T-cell (primary cell): ENCODE measurements around the gene CGAS. TPM values are rescaled to one million over a fixed set of nuclear protein-coding genes. Genes with fewer than 3 reads are reported as not detected.
"Not testable (repeated sequence)": the region's sequence is repeated elsewhere in the genome, so short reads cannot be mapped to it uniquely, and the experiment has no call there.

Experiments used
- ATAC-seq, 4 experiments: fragments of 200-7000 bp in 3 of 4; fragments of 150-1000 bp in 1 of 4; cut with Tn5 transposase; replicated peaks in 1 of 4; 1 replicate in 3 of 4; 2 replicates in 1 of 4; pipeline ENCODE4 v1.10.0; 2021; ENCODE audit warnings: moderate library complexity in 3 of 4, mild to moderate bottlenecking in 2 of 4, moderate number of reproducible peaks in 1 of 4
- CTCF ChIA-PET, 2 donors: fragments of 300-600 bp; sonication (Branson Sonifier 250); formaldehyde crosslinking; loops; one replicate each; lab custom pipeline; 2022; ENCODE audit warnings: antibody characterized with exemption in 2 of 2; lab: Charles Lee
- POLR2A ChIA-PET, 2 donors: fragments of 300-600 bp; sonication (Branson Sonifier 250); formaldehyde crosslinking; loops; one replicate each; lab custom pipeline; 2022; ENCODE audit warnings: antibody characterized with exemption in 2 of 2; lab: Charles Lee
- DNase-seq, 35 experiments: peaks; one replicate each; pipeline versions ENCODE4 v3.0.0 to v3.0.0-alpha.2; 2013 to 2023
- H3K27ac ChIP-seq: one replicate; pipeline ENCODE4 v1.5.1; 2013; ENCODE audit warnings: low read length
- H3K27me3 ChIP-seq, 2 experiments: replicated peaks in 1 of 2; 1 replicate in 1 of 2; 2 replicates in 1 of 2; pipeline versions ENCODE4 v1.6.1 to v1.7.0; 2013; ENCODE audit warnings: low read length in 1 of 2, mixed read lengths in 1 of 2; ENCODE audit not compliant: control insufficient read depth in 2 of 2, insufficient read depth in 2 of 2; ENCODE audit errors: extremely low read depth in 1 of 2
- H3K36me3 ChIP-seq, 2 donors: 1 replicate in 1 of 2; 2 replicates in 1 of 2; pipeline versions ENCODE4 v1.6.1 to v1.7.0; 2013; ENCODE audit warnings: low read length in 1 of 2; ENCODE audit not compliant: control insufficient read depth in 2 of 2, insufficient read depth in 1 of 2; ENCODE audit errors: extremely low read depth in 1 of 2
- H3K4me1 ChIP-seq, 2 experiments: 1 replicate in 1 of 2; 2 replicates in 1 of 2; pipeline versions ENCODE4 v1.6.1 to v1.7.0; 2013; ENCODE audit warnings: low read length in 2 of 2, mixed read lengths in 1 of 2; ENCODE audit not compliant: insufficient read depth in 2 of 2, control insufficient read depth in 1 of 2; ENCODE audit errors: extremely low read depth in 1 of 2
- H3K4me3 ChIP-seq, 2 donors: 1 replicate in 1 of 2; 2 replicates in 1 of 2; pipeline versions ENCODE4 v1.5.1 to v1.7.0; 2013; ENCODE audit warnings: mild to moderate bottlenecking in 2 of 2, low read length in 1 of 2, moderate library complexity in 1 of 2; ENCODE audit not compliant: control insufficient read depth in 1 of 2; ENCODE audit errors: extremely low read depth in 1 of 2
- H3K9me3 ChIP-seq: 2 replicates; pipeline ENCODE4 v1.7.0; 2013
- H3K27ac Mint-ChIP-seq, 2 donors: one replicate each; pipeline ENCODE4 v1.8.0; 2020 to 2021; ENCODE audit warnings: mild to moderate bottlenecking in 2 of 2, mixed read lengths in 2 of 2
- H3K27me3 Mint-ChIP-seq, 2 donors: one replicate each; pipeline ENCODE4 v1.8.0; 2021 to 2022; ENCODE audit warnings: mixed read lengths in 2 of 2
- H3K36me3 Mint-ChIP-seq: one replicate; pipeline ENCODE4 v1.8.0; 2021; ENCODE audit warnings: mixed read lengths
- H3K4me1 Mint-ChIP-seq, 3 donors: one replicate each; pipeline ENCODE4 v1.8.0; 2020 to 2022; ENCODE audit warnings: mixed read lengths in 3 of 3, mild to moderate bottlenecking in 1 of 3
- H3K4me3 Mint-ChIP-seq, 3 donors: one replicate each; pipeline ENCODE4 v1.8.0; 2020 to 2022; ENCODE audit warnings: mild to moderate bottlenecking in 3 of 3, mixed read lengths in 3 of 3, moderate library complexity in 3 of 3
- H3K9me3 Mint-ChIP-seq, 3 donors: one replicate each; pipeline ENCODE4 v1.8.0; 2020 to 2022; ENCODE audit warnings: mixed read lengths in 3 of 3
- WGBS: methylation state at CpG from one replicate; pipeline ENCODE4 v1.1.5; 2013; ENCODE audit warnings: missing lambda C conversion rate; ENCODE audit not compliant: insufficient coverage; 5-methylcytosine and 5-hydroxymethylcytosine counted together
- total RNA-seq, 35 experiments: library from RNA in 6 of 35; stranded (reverse) in 6 of 35; fragments of 120-200 nt in 1 of 35; gene quantifications; one replicate each; pipeline versions ENCODE4 v1.2.1 to v1.2.4 and lab custom pipeline; 2013 to 2026

The CGAS gene
- total RNA-seq, 5 donors from 2014 or later (not counting 1 experiment from before 2014, with no cell fraction given) = 6.9 to 14.9 (median 12.8) TPM

GRCh38 chr6:73388433-73388799, 63.7 kb downstream of the CGAS start:
- Histone ChIP-seq H3K9me3 (no peaks in the 10 kb centered on the region), H3K27me3 (no peaks in the 10 kb centered on the region), H3K27ac (peak overlapping the region; percentile 72), H3K4me1 (peaks cover 0 to 24% of the 10 kb centered on the region in 2 experiments), H3K4me3 (peak overlapping the region; percentile 63 to 84), H3K36me3 (no peaks in the 10 kb centered on the region)
- 100% methylated on average over 1 of the region's 4 CpGs for WGBS
- Mint-ChIP-seq H3K36me3 (no peaks in the 10 kb centered on the region), H3K27me3 (peaks cover 0 to 1% of the 10 kb centered on the region in 2 donors), H3K9me3 (no peaks in the 10 kb centered on the region), H3K4me1 (peaks cover 17 to 26% (median 20%) of the 10 kb centered on the region in 3 donors), H3K4me3 (peak overlapping the region; percentile 79 to 83 (median 80)), H3K27ac (peak overlapping the region; percentile 84 to 86)
- POLR2A ChIA-PET = no interaction called here
- ATAC-seq (peak in 3 of 4 experiments; percentile 13 to 27 (median 14)), DNase-seq (no peak)
- CTCF ChIA-PET = interaction anchor here (0.6 to 1.1 kb wide), 2 partner anchors 73 to 1325 kb away, joined by 4 read pairs; partner anchors contain the start of gene MTO1 (in 1 of the 2)

GRCh38 chr6:73382462-73383113, 69.5 kb downstream of the CGAS start:
- H3K4me1 ChIP-seq = no peaks in the 10 kb centered on the region
- Mint-ChIP-seq H3K4me3 (no peak overlapping the region), H3K9me3 (no peaks in the 10 kb centered on the region), H3K4me1 (no peaks in the 10 kb centered on the region), H3K36me3 (no peaks in the 10 kb centered on the region), H3K27ac (no peak overlapping the region), H3K27me3 (no peaks in the 10 kb centered on the region)
- WGBS = 100% methylated on average over 1 of the region's 6 CpGs
- ChIA-PET POLR2A (no interaction called here), CTCF (interaction anchor here (0.6 to 0.7 kb wide), 2 partner anchors 52 to 859 kb away, joined by 3 to 6 read pairs; no protein-coding TSS in a partner anchor)
- H3K9me3 ChIP-seq = no peaks in the 10 kb centered on the region
- H3K27ac ChIP-seq = no peak overlapping the region
- no peak for DNase-seq
- no peak overlapping the region for H3K4me3 ChIP-seq
- no peaks in the 10 kb centered on the region for H3K27me3 ChIP-seq
- no peak for ATAC-seq
- no peaks in the 10 kb centered on the region for H3K36me3 ChIP-seq

- DNase-seq, H3K9me3 ChIP-seq, H3K27me3 ChIP-seq, POLR2A ChIA-PET, H3K4me1 ChIP-seq, H3K4me1 Mint-ChIP-seq, H3K36me3 Mint-ChIP-seq, H3K36me3 ChIP-seq, H3K4me3 Mint-ChIP-seq, ATAC-seq, H3K27ac ChIP-seq, H3K27ac Mint-ChIP-seq, H3K9me3 Mint-ChIP-seq, H3K4me3 ChIP-seq, H3K27me3 Mint-ChIP-seq: not testable (repeated sequence)
- CTCF ChIA-PET = interaction anchor here in 1 of 2 donors (0.7 kb wide), 1 partner anchor 303 kb away, joined by 3 read pairs; no protein-coding TSS in a partner anchor
- WGBS = 91% methylated on average over 5 of the region's 10 CpGs
These were observed 70.6 kb downstream of the CGAS start for GRCh38 chr6:73381531-73381930.

DNA sequence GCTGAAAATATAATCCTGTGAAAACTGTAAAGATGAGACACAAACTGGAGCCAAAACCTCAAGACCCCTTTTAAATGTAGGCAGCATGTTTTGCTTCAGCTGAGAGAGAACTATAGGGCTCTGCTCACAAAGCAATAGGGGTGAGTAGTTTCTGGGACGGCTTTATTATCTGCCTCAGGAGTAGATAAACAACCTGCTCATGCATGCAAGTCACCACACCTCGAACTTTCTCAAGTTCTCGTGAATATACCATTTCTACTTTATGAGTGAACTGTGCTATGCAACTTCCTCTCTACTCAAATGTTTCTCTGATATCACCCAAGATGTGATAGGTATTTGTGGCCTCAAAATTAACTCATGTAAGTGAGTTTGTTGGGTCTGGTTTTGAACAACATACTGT, 74.9 kb downstream of the CGAS start:
- DNase-seq (no peak), ATAC-seq (no peak)
- Histone ChIP-seq H3K27ac (no peak overlapping the region), H3K27me3 (no peaks in the 10 kb centered on the region), H3K9me3 (no peaks in the 10 kb centered on the region), H3K36me3 (no peaks in the 10 kb centered on the region), H3K4me1 (no peaks in the 10 kb centered on the region), H3K4me3 (no peak overlapping the region)
- no CpG with 5 or more reads among the region's 3 CpGs for WGBS
- POLR2A ChIA-PET = no interaction called here
- Mint-ChIP-seq H3K27ac (no peak overlapping the region), H3K4me3 (no peak overlapping the region), H3K4me1 (no peaks in the 10 kb centered on the region), H3K9me3 (peaks cover 2 to 6% (median 2%) of the 10 kb centered on the region in 3 donors), H3K36me3 (no peaks in the 10 kb centered on the region), H3K27me3 (no peaks in the 10 kb centered on the region)
- CTCF ChIA-PET = no interaction called here

GRCh38 chr6:73375216-73375615, 76.9 kb downstream of the CGAS start:
- Histone ChIP-seq H3K27ac (no peak overlapping the region), H3K9me3 (no peaks in the 10 kb centered on the region), H3K36me3 (no peaks in the 10 kb centered on the region), H3K4me1 (no peaks in the 10 kb centered on the region), H3K4me3 (no peak overlapping the region), H3K27me3 (no peaks in the 10 kb centered on the region)
- no peak for DNase-seq
- Mint-ChIP-seq H3K27ac (no peak overlapping the region), H3K4me3 (no peak overlapping the region), H3K36me3 (no peaks in the 10 kb centered on the region), H3K4me1 (no peaks in the 10 kb centered on the region), H3K27me3 (no peaks in the 10 kb centered on the region), H3K9me3 (peaks cover 2 to 11% (median 2%) of the 10 kb centered on the region in 3 donors)
- CTCF ChIA-PET = no interaction called here
- 100% methylated on average over 1 of the region's 1 CpG for WGBS
- no peak for ATAC-seq
- POLR2A ChIA-PET = no interaction called here

Other genes with a start within 250 kb of the CGAS start
- gene KHDC1L, start 226.8 kb downstream of the CGAS start, total RNA-seq = not detected
- 1 to 10 TPM in 4 of 5 donors, under 1 TPM in 1; 0.88 to 1.7 (median 1.3) TPM for gene KHDC1, start 189.1 kb downstream of the CGAS start, total RNA-seq
- not detected for gene DPPA5, start 98.0 kb downstream of the CGAS start, total RNA-seq
- gene KHDC3L, start 89.6 kb downstream of the CGAS start, total RNA-seq = not detected
- under 1 TPM in 2 of 5 donors, not detected in 3; 0.63 to 0.93 TPM for gene OOEP, start 82.4 kb downstream of the CGAS start, total RNA-seq
- 1 to 10 TPM in 3 of 5 donors, under 1 TPM in 2; 0.47 to 2.7 (median 1.3) TPM for gene DDX43, start 57.5 kb downstream of the CGAS start, total RNA-seq
- 10 to 100 TPM; 55.0 to 80.4 (median 59.3) TPM for gene MTO1, start 9.4 kb upstream of the CGAS start, total RNA-seq
- gene EEF1A1, start 68.7 kb upstream of the CGAS start, total RNA-seq = over 10,000 TPM; 14,142 to 15,123 (median 14,655) TPM
- gene SLC17A5, start 201.7 kb upstream of the CGAS start, total RNA-seq = 10 to 100 TPM in 1 of 5 donors, 1 to 10 TPM in 4; 6.4 to 15.0 (median 9.4) TPM
- gene CD109, start 243.9 kb upstream of the CGAS start, total RNA-seq = 1 to 10 TPM in 1 of 5 donors, under 1 TPM in 4; 0.59 to 1.0 (median 0.68) TPM